ENCODE data around the gene MMP15. TPM values are rescaled to one million over a fixed set of nuclear protein-coding genes. Genes with fewer than 3 reads are reported as not detected.

Gene MMP15
- total RNA-seq, 1 donor from 2014 or later, result 1.3 TPM

DNA sequence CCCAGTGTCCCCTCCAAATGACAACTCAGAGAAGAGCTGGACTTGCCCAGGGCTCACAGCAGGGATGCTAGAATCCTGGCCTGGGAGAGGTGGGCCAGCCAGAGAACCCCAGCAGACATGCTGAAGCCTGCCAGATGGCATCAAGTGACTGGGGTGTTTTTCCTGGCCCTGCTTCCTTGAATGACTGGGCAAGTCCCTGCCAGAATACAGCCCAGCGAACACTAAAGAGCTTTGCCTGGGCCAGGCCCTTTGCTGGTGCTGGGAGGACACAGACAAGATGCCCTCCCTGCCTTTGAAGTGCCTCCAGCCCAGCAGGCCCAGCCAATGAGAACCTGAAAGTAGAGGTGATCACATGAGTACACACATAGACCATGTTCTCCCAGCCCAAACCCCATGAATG is 36.6 kb upstream of the MMP15 start:
- H3K4me3 Mint-ChIP-seq (ENCODE audit: low read depth), result no peak overlapping the region
- H3K9me3 Mint-ChIP-seq, result no peaks in the 10 kb centered on the region
- DNase-seq (ENCODE audit: low spot score), result no peak
- peaks cover 8% of the 10 kb centered on the region for H3K4me1 Mint-ChIP-seq (ENCODE audit: low read depth)
- peaks cover 8% of the 10 kb centered on the region for H3K27me3 Mint-ChIP-seq (ENCODE audit: low read depth)
- intact Hi-C loops (cut with micrococcal nuclease), result no loop called here
- H3K27ac Mint-ChIP-seq, result no peak overlapping the region
- H3K36me3 Mint-ChIP-seq (ENCODE audit: low read depth), result no peaks in the 10 kb centered on the region

DNA sequence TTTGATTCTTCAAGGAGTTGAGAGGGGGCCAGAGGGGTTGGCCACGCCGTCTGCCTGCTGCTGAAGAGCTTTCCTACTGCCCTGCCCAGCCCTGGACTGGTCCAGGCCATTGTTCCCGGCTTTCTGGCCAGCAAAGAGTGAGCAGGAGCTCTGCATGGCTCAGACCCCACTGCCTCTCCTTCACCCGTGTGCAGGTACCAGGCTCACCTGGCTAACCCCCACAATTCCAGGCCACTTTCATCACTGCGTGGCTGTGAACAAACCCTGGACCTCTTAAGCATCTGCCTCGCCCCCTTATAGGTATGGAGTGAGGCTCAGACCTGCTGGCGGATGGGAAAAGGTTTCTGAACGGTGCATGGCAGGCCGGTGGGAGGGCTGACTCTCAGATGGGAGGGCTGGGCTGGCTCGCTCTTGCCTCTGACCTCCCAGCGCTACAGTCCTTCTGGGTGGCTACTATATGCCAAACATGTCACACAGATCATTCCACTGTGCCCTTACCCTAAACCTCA is 33.9 kb upstream of the MMP15 start:
- no peak for DNase-seq (ENCODE audit: low spot score)
- no peak overlapping the region for H3K4me3 Mint-ChIP-seq (ENCODE audit: low read depth)
- H3K27me3 Mint-ChIP-seq (ENCODE audit: low read depth), result no peaks in the 10 kb centered on the region
- H3K4me1 Mint-ChIP-seq (ENCODE audit: low read depth), result peaks cover 11% of the 10 kb centered on the region
- H3K9me3 Mint-ChIP-seq, result no peaks in the 10 kb centered on the region
- peaks cover 13% of the 10 kb centered on the region for H3K36me3 Mint-ChIP-seq (ENCODE audit: low read depth)
- intact Hi-C loops (cut with micrococcal nuclease), result no loop called here
- no peak overlapping the region for H3K27ac Mint-ChIP-seq

DNA sequence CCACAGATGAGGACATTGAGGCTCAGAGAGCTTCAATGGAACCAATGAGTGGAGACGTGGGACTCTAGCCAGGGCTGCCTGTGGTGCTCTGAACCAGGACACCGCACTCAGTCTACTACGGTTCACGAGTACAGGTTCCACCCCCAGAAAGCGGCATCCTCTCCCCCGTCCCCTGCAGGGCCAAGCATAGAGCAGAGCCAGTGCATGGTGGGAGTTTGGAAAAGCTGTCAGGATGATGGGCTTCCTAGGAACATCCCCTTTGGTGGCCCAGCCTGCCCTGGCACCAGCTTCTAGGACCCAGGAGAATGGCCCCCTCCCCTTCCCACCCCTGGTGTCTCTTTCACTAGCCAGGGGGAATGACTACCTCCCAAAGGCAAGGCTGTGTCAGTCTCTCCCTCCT is 33.5 kb upstream of the MMP15 start:
- Mint-ChIP-seq H3K9me3 (no peaks in the 10 kb centered on the region), H3K27ac (no peak overlapping the region), H3K4me3 (ENCODE audit: low read depth) (no peak overlapping the region), H3K4me1 (ENCODE audit: low read depth) (peaks cover 11% of the 10 kb centered on the region), H3K27me3 (ENCODE audit: low read depth) (no peaks in the 10 kb centered on the region), H3K36me3 (ENCODE audit: low read depth) (peaks cover 15% of the 10 kb centered on the region)
- no peak for DNase-seq (ENCODE audit: low spot score)
- intact Hi-C loops (cut with micrococcal nuclease), result no loop called here

DNA sequence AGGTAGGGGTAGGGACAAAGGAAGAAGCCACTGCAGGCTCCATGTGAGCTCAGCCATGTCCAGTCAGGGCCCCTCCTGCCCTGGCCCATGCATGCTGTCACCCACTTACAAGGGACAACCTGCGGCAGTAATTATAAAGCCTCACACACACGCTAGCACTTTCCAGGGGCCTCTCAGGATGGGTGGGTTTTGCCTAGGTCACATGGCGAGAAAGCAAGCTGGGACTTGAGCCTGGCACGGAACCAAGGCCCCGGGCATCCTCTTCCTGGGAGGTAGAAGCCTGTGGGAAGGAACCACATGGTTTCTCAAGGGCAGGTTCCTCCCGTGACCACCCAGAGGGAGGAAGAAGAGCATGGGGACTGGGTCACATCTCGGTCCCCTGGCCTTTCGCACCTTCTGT is 32.1 kb upstream of the MMP15 start:
- no peak for DNase-seq (ENCODE audit: low spot score)
- no peaks in the 10 kb centered on the region for H3K27me3 Mint-ChIP-seq (ENCODE audit: low read depth)
- H3K4me1 Mint-ChIP-seq (ENCODE audit: low read depth), result peaks cover 17% of the 10 kb centered on the region
- intact Hi-C loops (cut with micrococcal nuclease), result no loop called here
- H3K9me3 Mint-ChIP-seq, result no peaks in the 10 kb centered on the region
- no peak overlapping the region for H3K27ac Mint-ChIP-seq
- H3K36me3 Mint-ChIP-seq (ENCODE audit: low read depth), result peaks cover 25% of the 10 kb centered on the region
- H3K4me3 Mint-ChIP-seq (ENCODE audit: low read depth), result no peak overlapping the region

DNA sequence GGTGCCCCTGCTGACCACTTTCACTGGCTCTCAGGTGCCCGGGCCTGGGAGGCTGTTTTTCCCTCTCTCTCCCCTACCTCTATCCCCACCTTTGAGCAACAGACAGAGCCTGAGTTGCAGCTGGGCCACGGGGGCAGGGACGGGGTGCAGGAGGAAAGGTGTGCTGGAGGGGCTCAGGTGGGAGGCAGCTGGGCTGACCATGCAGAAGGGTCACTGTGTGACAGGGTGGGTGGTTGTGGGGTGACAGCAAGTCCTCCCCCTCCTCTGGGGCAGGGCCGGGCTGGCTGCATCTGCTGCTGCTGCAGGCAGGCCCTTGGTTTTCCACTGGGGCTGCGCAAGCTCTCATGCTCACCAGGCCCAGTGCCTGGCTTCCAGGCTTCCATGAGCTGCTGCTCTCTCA is 31.7 kb upstream of the MMP15 start:
- Mint-ChIP-seq H3K27me3 (ENCODE audit: low read depth) (no peaks in the 10 kb centered on the region), H3K4me1 (ENCODE audit: low read depth) (peaks cover 21% of the 10 kb centered on the region), H3K36me3 (ENCODE audit: low read depth) (peaks cover 25% of the 10 kb centered on the region), H3K9me3 (no peaks in the 10 kb centered on the region), H3K4me3 (ENCODE audit: low read depth) (no peak overlapping the region), H3K27ac (no peak overlapping the region)
- DNase-seq (ENCODE audit: low spot score), result no peak
- intact Hi-C loops (cut with micrococcal nuclease), result no loop called here

DNA sequence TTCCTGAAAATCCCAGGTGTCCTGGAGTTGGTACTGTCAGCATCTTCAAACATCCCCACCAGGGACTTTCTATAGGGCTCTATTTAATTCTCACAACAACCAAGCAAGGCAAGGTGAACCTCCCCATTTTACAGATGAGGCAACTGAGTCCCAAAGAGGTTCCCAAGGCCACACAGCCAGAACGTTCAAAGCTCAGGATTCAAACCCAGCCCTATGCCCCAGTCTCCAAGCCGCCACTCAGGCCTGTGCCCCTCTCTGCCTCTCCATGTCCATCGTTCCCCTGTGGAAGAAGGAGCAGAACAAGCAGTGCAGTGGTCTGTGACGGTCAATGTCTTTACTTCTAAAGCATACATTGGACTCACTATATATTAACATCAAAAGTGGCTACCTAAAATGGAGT is 31.2 kb upstream of the MMP15 start:
- Mint-ChIP-seq H3K4me1 (ENCODE audit: low read depth) (peaks cover 25% of the 10 kb centered on the region), H3K9me3 (no peaks in the 10 kb centered on the region), H3K27me3 (ENCODE audit: low read depth) (no peaks in the 10 kb centered on the region), H3K4me3 (ENCODE audit: low read depth) (no peak overlapping the region), H3K27ac (no peak overlapping the region), H3K36me3 (ENCODE audit: low read depth) (peaks cover 25% of the 10 kb centered on the region)
- no peak for DNase-seq (ENCODE audit: low spot score)
- intact Hi-C loops (cut with micrococcal nuclease), result no loop called here

DNA sequence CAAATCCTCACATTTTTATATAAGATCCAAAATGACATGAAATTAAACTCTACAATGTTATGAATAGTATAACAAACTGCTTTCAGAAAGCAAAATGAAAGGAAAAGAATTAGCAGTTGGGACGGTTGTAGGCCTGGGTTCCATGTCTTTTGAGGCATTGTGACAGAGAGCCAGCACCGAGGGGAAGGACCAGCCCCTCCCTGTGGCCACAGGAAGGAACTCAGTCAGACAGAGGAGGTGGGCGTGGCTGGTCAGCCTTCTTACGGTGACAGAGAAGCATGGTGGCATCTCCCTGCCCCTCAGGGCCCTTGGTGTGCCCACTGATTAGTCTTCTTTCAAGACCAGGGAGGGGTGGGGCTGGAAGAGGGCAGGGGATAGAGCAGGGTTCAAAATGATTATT is 30.8 kb upstream of the MMP15 start:
- no peak overlapping the region for H3K4me3 Mint-ChIP-seq (ENCODE audit: low read depth)
- no peak overlapping the region for H3K27ac Mint-ChIP-seq
- DNase-seq (ENCODE audit: low spot score), result peak; percentile 36
- no peaks in the 10 kb centered on the region for H3K27me3 Mint-ChIP-seq (ENCODE audit: low read depth)
- intact Hi-C loops (cut with micrococcal nuclease), result no loop called here
- H3K36me3 Mint-ChIP-seq (ENCODE audit: low read depth), result peaks cover 25% of the 10 kb centered on the region
- H3K4me1 Mint-ChIP-seq (ENCODE audit: low read depth), result peaks cover 25% of the 10 kb centered on the region
- no peaks in the 10 kb centered on the region for H3K9me3 Mint-ChIP-seq

DNA sequence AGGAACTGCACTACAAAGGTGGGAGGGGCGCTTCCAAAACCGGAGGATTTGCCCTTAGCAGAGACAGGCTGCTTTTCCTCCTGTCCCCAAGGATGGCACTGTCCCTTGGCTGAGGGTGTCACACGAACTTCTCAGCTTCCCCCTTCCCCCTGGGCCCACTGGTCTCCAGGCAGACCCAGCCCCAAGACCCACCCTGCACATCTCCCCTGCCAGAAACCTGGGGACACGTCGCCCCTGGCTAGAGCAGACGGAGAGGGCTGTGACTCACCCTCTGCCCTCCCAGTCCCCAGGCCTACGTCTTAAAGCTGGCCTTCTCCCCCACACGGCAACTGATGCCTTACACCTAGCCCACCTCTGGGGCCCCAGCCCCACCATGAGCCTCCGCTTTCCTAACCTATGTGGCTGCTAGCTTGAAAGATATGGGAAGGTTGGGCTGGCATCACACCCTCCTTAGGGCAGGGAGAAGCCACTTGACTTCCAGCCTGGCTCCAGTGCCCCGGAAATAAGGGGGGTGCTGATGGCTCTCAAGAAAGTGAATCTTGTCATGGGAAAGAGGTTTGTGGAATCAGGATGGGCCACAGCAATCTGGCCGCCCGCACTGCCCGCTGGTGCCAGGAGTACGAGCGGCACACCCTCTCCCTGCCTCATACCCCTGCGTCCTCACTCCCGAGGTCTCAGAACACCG is 29.7 kb upstream of the MMP15 start:
- Mint-ChIP-seq H3K4me1 (ENCODE audit: low read depth) (peaks cover 25% of the 10 kb centered on the region), H3K27ac (no peak overlapping the region), H3K36me3 (ENCODE audit: low read depth) (peaks cover 25% of the 10 kb centered on the region), H3K4me3 (ENCODE audit: low read depth) (no peak overlapping the region), H3K27me3 (ENCODE audit: low read depth) (no peaks in the 10 kb centered on the region), H3K9me3 (no peaks in the 10 kb centered on the region)
- intact Hi-C loops (cut with micrococcal nuclease), result no loop called here
- DNase-seq (ENCODE audit: low spot score), result no peak

DNA sequence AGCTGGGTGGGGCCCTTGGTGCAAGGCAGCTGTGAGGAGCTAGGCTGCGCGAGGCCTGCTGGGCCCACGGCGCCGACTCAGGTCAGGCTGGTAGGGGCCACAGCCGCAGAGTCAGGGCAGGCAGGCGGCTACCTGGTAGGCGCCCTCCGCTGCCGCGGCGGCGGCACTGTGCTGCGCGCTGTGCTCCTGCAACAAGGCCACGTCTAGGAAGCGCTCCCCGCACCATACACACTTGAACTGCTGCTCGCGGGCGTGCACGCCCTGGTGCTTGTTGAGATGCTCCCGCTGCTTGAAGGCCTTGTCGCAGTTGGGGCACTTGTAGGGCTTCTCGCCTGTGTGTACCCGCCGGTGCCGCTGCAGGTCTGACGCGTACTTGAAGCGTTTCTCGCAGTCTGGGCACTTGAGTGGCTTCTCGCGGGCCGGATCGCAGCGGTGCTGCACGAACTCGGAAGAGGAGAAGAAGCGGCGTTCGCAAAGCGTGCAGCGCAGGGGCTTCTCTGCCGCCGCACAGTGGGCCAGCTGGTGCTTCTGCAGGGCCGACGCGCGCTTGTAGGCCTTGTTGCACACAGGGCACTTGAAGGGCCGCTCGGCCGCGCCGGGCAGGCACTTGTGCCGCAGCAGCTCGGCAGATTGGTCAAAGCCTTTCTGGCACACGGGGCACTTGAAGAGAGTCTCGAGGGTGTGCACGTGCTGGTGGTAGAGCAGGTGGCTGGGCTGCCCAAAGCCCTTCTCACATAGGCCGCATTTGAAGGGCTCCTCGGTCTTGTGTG is 29.0 kb upstream of the MMP15 start:
- intact Hi-C loops (cut with micrococcal nuclease), result no loop called here
- H3K27me3 Mint-ChIP-seq (ENCODE audit: low read depth), result no peaks in the 10 kb centered on the region
- peaks cover 25% of the 10 kb centered on the region for H3K36me3 Mint-ChIP-seq (ENCODE audit: low read depth)
- H3K4me1 Mint-ChIP-seq (ENCODE audit: low read depth), result peaks cover 27% of the 10 kb centered on the region
- DNase-seq (ENCODE audit: low spot score), result no peak
- H3K4me3 Mint-ChIP-seq (ENCODE audit: low read depth), result no peak overlapping the region
- no peaks in the 10 kb centered on the region for H3K9me3 Mint-ChIP-seq
- no peak overlapping the region for H3K27ac Mint-ChIP-seq

DNA sequence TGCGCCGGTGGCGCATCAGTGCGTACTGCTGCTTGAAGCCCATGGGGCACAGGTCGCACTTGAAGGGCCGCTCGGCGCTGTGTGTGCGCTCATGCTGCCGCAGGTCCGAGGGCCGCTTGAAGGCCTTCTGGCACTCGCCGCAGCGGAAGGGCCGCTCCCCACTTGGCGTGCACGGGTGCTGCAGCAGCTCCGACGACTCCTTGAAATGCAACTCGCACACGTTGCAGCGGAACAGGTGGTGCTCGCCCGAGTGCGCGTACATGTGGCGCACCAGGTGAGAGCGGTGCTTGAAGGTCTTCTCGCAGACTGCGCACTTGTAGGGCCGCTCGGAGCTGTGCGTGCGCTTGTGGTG is 28.4 kb upstream of the MMP15 start:
- H3K27me3 Mint-ChIP-seq (ENCODE audit: low read depth), result no peaks in the 10 kb centered on the region
- peaks cover 25% of the 10 kb centered on the region for H3K36me3 Mint-ChIP-seq (ENCODE audit: low read depth)
- peaks cover 32% of the 10 kb centered on the region for H3K4me1 Mint-ChIP-seq (ENCODE audit: low read depth)
- DNase-seq (ENCODE audit: low spot score), result no peak
- H3K4me3 Mint-ChIP-seq (ENCODE audit: low read depth), result no peak overlapping the region
- H3K27ac Mint-ChIP-seq, result no peak overlapping the region
- intact Hi-C loops (cut with micrococcal nuclease), result no loop called here
- H3K9me3 Mint-ChIP-seq, result no peaks in the 10 kb centered on the region

DNA sequence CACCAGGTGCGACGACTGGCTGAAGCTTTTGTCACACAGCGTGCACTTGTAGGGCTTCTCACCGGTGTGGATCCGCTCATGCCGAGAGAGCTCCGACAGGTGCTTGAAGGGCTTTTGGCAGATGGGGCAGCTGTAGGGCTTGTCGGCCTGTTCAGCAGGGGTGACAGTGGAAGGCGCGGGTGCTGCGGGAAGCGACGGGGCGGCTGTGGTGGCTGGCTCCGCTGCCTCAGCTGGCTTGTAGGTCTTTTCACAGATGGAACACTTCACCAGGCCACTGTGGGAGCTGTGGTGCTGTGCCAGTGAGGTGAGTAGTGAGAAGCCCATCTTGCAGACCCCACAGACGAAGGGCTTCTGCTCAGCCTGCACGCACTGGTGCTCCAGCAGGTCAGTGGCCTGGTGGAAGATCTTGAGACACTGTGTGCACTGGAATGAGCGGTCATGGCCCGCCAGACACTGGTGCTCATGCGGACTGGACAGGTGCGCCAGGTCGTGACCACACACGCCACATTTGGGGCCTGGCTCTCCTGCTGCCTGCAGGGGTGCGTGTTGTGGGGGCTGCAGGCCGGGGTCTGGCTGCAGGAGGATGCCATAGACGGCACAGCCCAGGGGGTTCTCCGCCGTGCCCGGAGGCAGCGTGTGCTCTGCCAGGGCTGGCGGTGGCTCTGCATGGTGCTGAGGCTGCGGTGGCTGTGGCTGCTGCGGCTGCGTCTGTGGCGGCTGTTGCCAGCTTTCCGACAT is 27.9 kb upstream of the MMP15 start:
- Mint-ChIP-seq H3K27ac (peak overlapping the region; percentile 38), H3K36me3 (ENCODE audit: low read depth) (peaks cover 25% of the 10 kb centered on the region), H3K4me3 (ENCODE audit: low read depth) (no peak overlapping the region), H3K9me3 (no peaks in the 10 kb centered on the region), H3K4me1 (ENCODE audit: low read depth) (peaks cover 38% of the 10 kb centered on the region), H3K27me3 (ENCODE audit: low read depth) (no peaks in the 10 kb centered on the region)
- DNase-seq (ENCODE audit: low spot score), result no peak
- intact Hi-C loops (cut with micrococcal nuclease), result no loop called here

DNA sequence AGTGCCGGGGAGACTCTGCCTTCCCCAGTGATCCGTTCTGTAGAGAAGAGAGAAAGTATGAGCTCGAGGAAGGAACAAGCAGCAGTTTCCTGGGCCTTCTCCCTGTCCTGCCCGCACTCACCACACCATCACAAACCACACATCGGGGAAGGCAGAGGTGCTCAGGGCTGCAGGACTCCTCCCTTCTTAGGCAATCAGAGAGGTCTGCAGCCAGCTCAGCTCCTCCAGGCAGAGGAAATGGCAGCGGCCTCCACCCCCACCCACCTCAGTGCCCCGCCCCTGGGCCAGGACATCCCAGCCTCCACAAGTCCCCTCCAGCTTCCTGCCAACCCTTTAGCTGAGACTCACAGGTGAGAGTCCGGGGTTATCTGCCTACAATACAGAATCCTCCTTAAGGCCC is 27.1 kb upstream of the MMP15 start:
- peaks cover 25% of the 10 kb centered on the region for H3K36me3 Mint-ChIP-seq (ENCODE audit: low read depth)
- DNase-seq (ENCODE audit: low spot score), result peak; percentile 65
- H3K9me3 Mint-ChIP-seq, result no peaks in the 10 kb centered on the region
- H3K4me1 Mint-ChIP-seq (ENCODE audit: low read depth), result peaks cover 38% of the 10 kb centered on the region
- peak overlapping the region; percentile 71 for H3K4me3 Mint-ChIP-seq (ENCODE audit: low read depth)
- peak overlapping the region; percentile 32 for H3K27ac Mint-ChIP-seq
- intact Hi-C loops (cut with micrococcal nuclease), result no loop called here
- H3K27me3 Mint-ChIP-seq (ENCODE audit: low read depth), result no peaks in the 10 kb centered on the region

DNA sequence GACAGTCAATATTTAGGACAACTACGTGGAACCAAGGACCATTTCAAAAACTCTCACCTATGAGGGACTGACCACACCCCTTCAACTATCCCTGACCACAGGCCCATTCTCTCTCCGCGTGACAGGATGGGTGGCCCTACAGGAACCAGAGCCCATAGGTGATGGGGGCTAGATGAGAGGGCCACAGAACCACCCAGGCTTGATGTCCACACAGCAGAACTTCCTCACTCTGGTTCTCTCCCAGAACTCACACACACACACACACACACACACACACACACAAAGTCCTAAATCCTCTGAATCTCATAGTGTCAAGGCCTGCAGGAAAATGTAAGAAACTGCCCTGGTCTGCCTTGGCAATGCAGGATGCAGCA is 26.6 kb upstream of the MMP15 start:
- Mint-ChIP-seq H3K36me3 (ENCODE audit: low read depth) (peaks cover 28% of the 10 kb centered on the region), H3K4me1 (ENCODE audit: low read depth) (peaks cover 42% of the 10 kb centered on the region), H3K27me3 (ENCODE audit: low read depth) (no peaks in the 10 kb centered on the region), H3K9me3 (no peaks in the 10 kb centered on the region), H3K27ac (peak overlapping the region; percentile 32), H3K4me3 (ENCODE audit: low read depth) (peak overlapping the region; percentile 71)
- DNase-seq (ENCODE audit: low spot score), result no peak
- intact Hi-C loops (cut with micrococcal nuclease), result no loop called here

All from activated T-helper 2 cell treated with anti-CD3 and anti-CD28 coated beads, Interferon-gamma antibody, Interleukin-2, Interleukin-4, amounts not matched to agents 10 μg/mL and 5 μg/mL and 100 μg/mL, durations not matched to agents 14 hours and 24 hours and 36 hours (primary cell).